CD4-positive, alpha-beta T cell treated with Interleukin-15 for 4 hours (primary cell): ENCODE measurements around the gene CEP89.
"Not testable (repeated sequence)": the region's sequence is repeated elsewhere in the genome, so short reads cannot be mapped to it uniquely, and the experiment has no call there.

ENCODE experiments used
- DNase-seq: peaks from one replicate; pipeline ENCODE4 v3.0.0-alpha.2; 2020; ENCODE audit warnings: low spot score

The CEP89 gene

GRCh38 chr19:32869369-32869965 is 102.3 kb downstream of the CEP89 start, which contains the start of gene SLC7A9:
Gene SLC7A9 (minus strand): TSS chr19:32869767. CDS start chr19:32868534, 1,233 bp downstream.
- no peak for DNase-seq

GRCh38 chr19:32868206-32868950 is 103.4 kb downstream of the CEP89 start:
- no peak for DNase-seq

- DNase-seq, result not testable (repeated sequence)
Measured at GRCh38 chr19:32867436-32867835, 104.3 kb downstream of the CEP89 start.

GRCh38 chr19:32866564-32867265 is 105.0 kb downstream of the CEP89 start:
- no peak for DNase-seq

GRCh38 chr19:32866061-32866460 is 105.7 kb downstream of the CEP89 start:
- DNase-seq, result no peak

- no peak for DNase-seq
Measured at GRCh38 chr19:32865326-32865725, 106.4 kb downstream of the CEP89 start.

GRCh38 chr19:32864318-32865007 is 107.3 kb downstream of the CEP89 start:
- no peak for DNase-seq

- DNase-seq, result no peak
Measured at GRCh38 chr19:32863841-32864240, 107.9 kb downstream of the CEP89 start.

GRCh38 chr19:32863301-32863700 is 108.5 kb downstream of the CEP89 start:
- no peak for DNase-seq

- DNase-seq, result no peak
Measured at GRCh38 chr19:32862741-32863140, 109.0 kb downstream of the CEP89 start.

- DNase-seq, result no peak
Measured at GRCh38 chr19:32862173-32862572, 109.6 kb downstream of the CEP89 start.

- no peak for DNase-seq
Measured at GRCh38 chr19:32861596-32861995, 110.2 kb downstream of the CEP89 start.

- no peak for DNase-seq
Measured at GRCh38 chr19:32859591-32859990, 112.2 kb downstream of the CEP89 start.

GRCh38 chr19:32858559-32858958 is 113.2 kb downstream of the CEP89 start:
- no peak for DNase-seq

- DNase-seq, result no peak
Measured at GRCh38 chr19:32858155-32858554, 113.6 kb downstream of the CEP89 start.

- no peak for DNase-seq
Measured at GRCh38 chr19:32857584-32857983, 114.2 kb downstream of the CEP89 start.

GRCh38 chr19:32856818-32857217 is 114.9 kb downstream of the CEP89 start:
- not testable (repeated sequence) for DNase-seq

- no peak for DNase-seq
Measured at GRCh38 chr19:32852216-32852615, 119.5 kb downstream of the CEP89 start.

GRCh38 chr19:32848035-32848434 is 123.7 kb downstream of the CEP89 start:
- not testable (repeated sequence) for DNase-seq

GRCh38 chr19:32843716-32844245 is 128.0 kb downstream of the CEP89 start:
- DNase-seq, result no peak

GRCh38 chr19:32842061-32842460 is 129.7 kb downstream of the CEP89 start:
- DNase-seq, result no peak

- DNase-seq, result no peak
Measured at GRCh38 chr19:32837531-32837930, 134.2 kb downstream of the CEP89 start.
